Esophagus muscularis mucosa (tissue), 4 donors: Measurements from ENCODE around the gene OLIG3. TPM values are rescaled to one million over a fixed set of nuclear protein-coding genes. Genes with fewer than 3 reads are reported as not detected.
A peak's percentile ranks its signal among the peaks of the same experiment; 100 is the strongest.

Source experiments
- DNase-seq: peaks from one replicate; pipeline ENCODE4 v3.0.0-alpha.2; 2017; ENCODE audit errors: extremely low spot score
- H3K27ac ChIP-seq, 4 donors: fragments of 200-600 bp; sonication (generic); replicated peaks in 1 of 4; 1 replicate in 3 of 4; 2 replicates in 1 of 4; pipeline ENCODE4 v1.5.1; 2016 to 2019; ENCODE audit warnings: mild to moderate bottlenecking in 1 of 4
- H3K27me3 ChIP-seq, 4 donors: fragments of 200-600 bp; sonication (generic); one replicate each; pipeline versions ENCODE4 v1.5.1 to v1.6.0; 2016 to 2019
- H3K36me3 ChIP-seq, 4 donors: fragments of 200-600 bp; sonication (generic); one replicate each; pipeline ENCODE4 v1.5.1; 2016 to 2019
- H3K4me1 ChIP-seq, 4 donors: fragments of 200-600 bp; sonication (generic); one replicate each; pipeline ENCODE4 v1.5.1; 2016 to 2019
- H3K4me3 ChIP-seq, 4 donors: fragments of 200-600 bp; sonication (generic); 1 replicate in 2 of 4; 2 replicates in 2 of 4; pipeline ENCODE4 v1.5.1; 2016 to 2019; ENCODE audit warnings: mild to moderate bottlenecking in 4 of 4, moderate library complexity in 1 of 4
- H3K9me3 ChIP-seq, 4 donors: fragments of 200-600 bp; sonication (generic); 1 replicate in 3 of 4; 2 replicates in 1 of 4; pipeline ENCODE4 v1.5.1; 2016 to 2019
- EP300 ChIP-seq: sonication (generic); formaldehyde crosslinking; IDR thresholded peaks from one replicate; pipeline ENCODE4 v1.6.1; 2017; ENCODE audit warnings: antibody characterized with exemption
- POLR2A ChIP-seq: fragments of 450-650 bp; IDR thresholded peaks from one replicate; pipeline ENCODE4 v1.6.1; 2017; ENCODE audit warnings: antibody characterized with exemption, moderate library complexity, mild to moderate bottlenecking, low read depth
- POLR2AphosphoS5 ChIP-seq, 2 donors: sonication (generic); formaldehyde crosslinking; IDR thresholded peaks; one replicate each; pipeline ENCODE4 v1.6.1; 2017; ENCODE audit warnings: antibody characterized with exemption in 2 of 2
- WGBS: methylation state at CpG from one replicate; pipeline ENCODE4 v1.1.5; 2018; 5-methylcytosine and 5-hydroxymethylcytosine counted together
- intact Hi-C: fragments of 100-400 bp; cut with DNase I; formaldehyde crosslinking; loops from one replicate; pipeline ENCODE4 v1.15.1; 2023
- total RNA-seq, 4 donors: library from RNA; depleted of rRNA; stranded (reverse); fragments of >200 nt; gene quantifications; one replicate each; pipeline versions ENCODE4 v1.1.0 to v1.2.1, GENCODE V29; 2016
- TF ChIP-seq, protein P1 (sequence below), 3 experiments: fragments of 200-600 bp in 2 of 3; fragments of 450-650 bp in 1 of 3; sonication (generic) in 2 of 3; IDR thresholded peaks; one replicate each; pipeline ENCODE4 v1.5.1; 2017 to 2019; ENCODE audit warnings: antibody characterized with exemption in 3 of 3, mild to moderate bottlenecking in 2 of 3, moderate library complexity in 1 of 3

OLIG3 gene
- total RNA-seq, 4 donors from 2014 or later = 0.32 TPM; not detected in 3

- 80% methylated on average over 3 of the region's 3 CpGs for WGBS
Measured at GRCh38 chr6:137473598-137473997, 20.6 kb downstream of the OLIG3 start.

DNA sequence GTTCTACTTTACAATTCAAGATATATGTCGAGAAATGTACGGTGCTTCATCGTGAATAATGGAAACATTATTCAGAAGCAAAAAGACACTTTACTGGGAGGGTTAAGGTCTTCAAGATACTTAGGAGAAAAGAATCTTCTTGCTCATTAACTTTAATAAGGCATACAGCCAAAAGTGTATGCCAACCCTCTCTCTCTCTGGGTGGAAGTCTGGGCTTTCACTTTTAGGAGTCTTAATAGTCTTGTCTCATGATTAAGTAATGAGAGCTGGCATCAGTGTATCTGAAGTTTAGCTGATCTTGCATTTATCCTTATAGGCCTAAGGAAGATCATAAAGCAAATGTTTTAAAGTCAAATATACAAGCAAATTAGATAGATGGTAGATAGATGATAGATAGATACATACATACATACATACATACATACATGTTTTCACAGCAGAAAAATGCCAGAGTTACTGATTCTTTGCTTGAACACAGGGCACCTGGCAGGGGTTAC is 21.5 kb downstream of the OLIG3 start:
- Histone ChIP-seq H3K4me3 (no peak overlapping the region), H3K9me3 (no peaks in the 10 kb centered on the region), H3K4me1 (no peaks in the 10 kb centered on the region), H3K36me3 (no peaks in the 10 kb centered on the region), H3K27ac (no peak overlapping the region), H3K27me3 (peaks cover 0 to 14% (median 0%) of the 10 kb centered on the region in 4 donors)
- 95% methylated on average over 3 of the region's 3 CpGs for WGBS
- DNase-seq = no peak
- intact Hi-C loops = no loop called here
- TF ChIP-seq EP300 (no peak), POLR2A (no peak), POLR2AphosphoS5 (IDR thresholded peaks at IDR 0.05) (no peak)
- TF ChIP-seq, protein P1, sequence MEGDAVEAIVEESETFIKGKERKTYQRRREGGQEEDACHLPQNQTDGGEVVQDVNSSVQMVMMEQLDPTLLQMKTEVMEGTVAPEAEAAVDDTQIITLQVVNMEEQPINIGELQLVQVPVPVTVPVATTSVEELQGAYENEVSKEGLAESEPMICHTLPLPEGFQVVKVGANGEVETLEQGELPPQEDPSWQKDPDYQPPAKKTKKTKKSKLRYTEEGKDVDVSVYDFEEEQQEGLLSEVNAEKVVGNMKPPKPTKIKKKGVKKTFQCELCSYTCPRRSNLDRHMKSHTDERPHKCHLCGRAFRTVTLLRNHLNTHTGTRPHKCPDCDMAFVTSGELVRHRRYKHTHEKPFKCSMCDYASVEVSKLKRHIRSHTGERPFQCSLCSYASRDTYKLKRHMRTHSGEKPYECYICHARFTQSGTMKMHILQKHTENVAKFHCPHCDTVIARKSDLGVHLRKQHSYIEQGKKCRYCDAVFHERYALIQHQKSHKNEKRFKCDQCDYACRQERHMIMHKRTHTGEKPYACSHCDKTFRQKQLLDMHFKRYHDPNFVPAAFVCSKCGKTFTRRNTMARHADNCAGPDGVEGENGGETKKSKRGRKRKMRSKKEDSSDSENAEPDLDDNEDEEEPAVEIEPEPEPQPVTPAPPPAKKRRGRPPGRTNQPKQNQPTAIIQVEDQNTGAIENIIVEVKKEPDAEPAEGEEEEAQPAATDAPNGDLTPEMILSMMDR (IDR thresholded peaks at IDR 0.05) = no peak

More at GRCh38 chr6:137473598-137473997, 20.6 kb downstream of the OLIG3 start:
- Histone ChIP-seq H3K27ac (no peak overlapping the region), H3K36me3 (no peaks in the 10 kb centered on the region), H3K4me1 (no peaks in the 10 kb centered on the region), H3K27me3 (peaks cover 0 to 14% (median 0%) of the 10 kb centered on the region in 4 donors), H3K4me3 (no peak overlapping the region), H3K9me3 (no peaks in the 10 kb centered on the region)
- intact Hi-C loops = no loop called here
- peak; percentile 66 for DNase-seq
- TF ChIP-seq, protein P1 (IDR thresholded peaks at IDR 0.05) = no peak
- TF ChIP-seq EP300 (no peak), POLR2A (no peak), POLR2AphosphoS5 (IDR thresholded peaks at IDR 0.05) (no peak)

- intact Hi-C loops = no loop called here
- no peaks in the 10 kb centered on the region for H3K4me1 ChIP-seq
- no peaks in the 10 kb centered on the region for H3K9me3 ChIP-seq
- TF ChIP-seq, protein P1 (IDR thresholded peaks at IDR 0.05) = no peak
- TF ChIP-seq EP300 = no peak
- no peak for TF ChIP-seq POLR2AphosphoS5 (IDR thresholded peaks at IDR 0.05)
- TF ChIP-seq POLR2A = no peak
- H3K36me3 ChIP-seq = no peaks in the 10 kb centered on the region
- H3K27me3 ChIP-seq = peaks cover 0 to 14% (median 0%) of the 10 kb centered on the region in 4 donors
- no peak overlapping the region for H3K27ac ChIP-seq
- no peak overlapping the region for H3K4me3 ChIP-seq
- 90% methylated on average over 2 of the region's 2 CpGs for WGBS
- DNase-seq = peak; percentile 87
Measured at GRCh38 chr6:137471986-137472385, 22.2 kb downstream of the OLIG3 start.

DNA sequence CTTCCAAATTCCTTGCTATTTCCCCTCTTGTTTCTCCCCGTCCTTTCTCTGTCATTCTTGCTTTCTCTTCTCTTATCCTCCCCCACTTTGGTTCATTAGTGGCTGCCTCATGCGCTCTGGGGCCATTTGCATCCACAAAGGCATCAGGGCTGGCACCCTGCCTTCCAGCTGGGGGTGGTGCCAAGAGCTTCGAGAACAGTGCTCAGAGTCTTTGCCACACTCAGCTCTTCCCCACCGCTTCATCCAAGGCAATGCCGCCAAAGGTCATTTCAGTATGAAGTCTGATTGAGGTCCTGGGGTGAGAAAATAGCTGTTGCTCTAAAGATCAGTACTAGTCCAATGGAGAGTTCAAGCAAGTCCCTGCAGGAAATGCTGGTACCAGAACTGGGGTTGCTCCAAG is 22.7 kb downstream of the OLIG3 start:
- intact Hi-C loops = no loop called here
- WGBS = 75% methylated on average over 5 of the region's 5 CpGs
- Histone ChIP-seq H3K4me1 (no peaks in the 10 kb centered on the region), H3K9me3 (no peaks in the 10 kb centered on the region), H3K27me3 (peaks cover 0 to 14% (median 0%) of the 10 kb centered on the region in 4 donors), H3K4me3 (no peak overlapping the region), H3K36me3 (no peaks in the 10 kb centered on the region), H3K27ac (no peak overlapping the region)
- no peak for TF ChIP-seq EP300
- no peak for DNase-seq

- H3K27ac ChIP-seq = no peak overlapping the region
- H3K4me3 ChIP-seq = no peak overlapping the region
- DNase-seq = peak; percentile 39
- H3K4me1 ChIP-seq = no peaks in the 10 kb centered on the region
- WGBS = 97% methylated on average over 6 of the region's 6 CpGs
- intact Hi-C loops = no loop called here
- no peaks in the 10 kb centered on the region for H3K27me3 ChIP-seq
- H3K9me3 ChIP-seq = no peaks in the 10 kb centered on the region
- no peaks in the 10 kb centered on the region for H3K36me3 ChIP-seq
- TF ChIP-seq, protein P1 (IDR thresholded peaks at IDR 0.05) = no peak
- TF ChIP-seq POLR2AphosphoS5 (IDR thresholded peaks at IDR 0.05) = no peak
- TF ChIP-seq EP300 = no peak
Measured at GRCh38 chr6:137467211-137467610, 27.0 kb downstream of the OLIG3 start.
